SK-MEL-5 (cell line): Measurements from ENCODE around the gene PIM1. TPM values are rescaled to one million over a fixed set of nuclear protein-coding genes. Genes with fewer than 3 reads are reported as not detected.
"Not testable (repeated sequence)": the region's sequence is repeated elsewhere in the genome, so short reads cannot be mapped to it uniquely, and the experiment has no call there.

Experiments
- DNase-seq: peaks from one replicate; pipeline ENCODE4 v3.0.0-alpha.2; 2016; ENCODE audit warnings: low read depth, low spot score
- in situ Hi-C: cut with HindIII; loops from 2 replicates; pipeline ENCODE4 v1.10.0; 2016; ENCODE audit warnings: low sequenced_read_pairs, high pct_unique_total_duplicates, low pct_unique_long_range_greater_than_20kb
- total RNA-seq: library from RNA; depleted of rRNA; stranded (reverse); fragments of >200 nt; shearing (Covaris generic); gene quantifications from 2 replicates; pipeline ENCODE4 v1.2.3, GENCODE V29; 2014

The PIM1 gene
- total RNA-seq, 1 experiment from 2014 or later: 0.85 TPM

- DNase-seq: peak; percentile 47
- in situ Hi-C loops: no loop called here
Measured at GRCh38 chr6:37177077-37177934, 7.4 kb downstream of the PIM1 start.

- in situ Hi-C loops: no loop called here
- no peak for DNase-seq
Measured at GRCh38 chr6:37177935-37178517, 8.1 kb downstream of the PIM1 start.

GRCh38 chr6:37180075-37180474 lies 10.1 kb downstream of the PIM1 start:
- no peak for DNase-seq
- in situ Hi-C loops: no loop called here

DNA sequence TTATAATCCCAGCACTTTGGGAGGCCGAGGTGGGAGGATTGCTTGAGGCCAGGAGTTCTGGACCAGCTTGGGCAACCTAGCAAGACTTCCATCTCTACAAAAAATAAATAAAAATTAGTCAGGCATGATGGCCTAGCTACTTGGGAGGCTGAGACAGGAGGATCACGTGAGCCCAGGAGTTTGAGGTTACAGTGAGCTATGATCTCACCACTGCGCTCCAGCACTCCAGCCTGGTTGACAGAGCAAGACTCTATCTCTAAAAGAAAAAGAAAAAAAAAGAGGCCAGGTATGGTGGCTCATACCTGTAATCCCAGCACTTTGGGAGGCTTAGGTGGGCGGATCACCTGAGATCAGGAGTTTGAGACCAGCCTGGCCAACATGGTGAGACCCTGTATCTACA lies 10.7 kb downstream of the PIM1 start:
- in situ Hi-C loops, DNase-seq: not testable (repeated sequence)

DNA sequence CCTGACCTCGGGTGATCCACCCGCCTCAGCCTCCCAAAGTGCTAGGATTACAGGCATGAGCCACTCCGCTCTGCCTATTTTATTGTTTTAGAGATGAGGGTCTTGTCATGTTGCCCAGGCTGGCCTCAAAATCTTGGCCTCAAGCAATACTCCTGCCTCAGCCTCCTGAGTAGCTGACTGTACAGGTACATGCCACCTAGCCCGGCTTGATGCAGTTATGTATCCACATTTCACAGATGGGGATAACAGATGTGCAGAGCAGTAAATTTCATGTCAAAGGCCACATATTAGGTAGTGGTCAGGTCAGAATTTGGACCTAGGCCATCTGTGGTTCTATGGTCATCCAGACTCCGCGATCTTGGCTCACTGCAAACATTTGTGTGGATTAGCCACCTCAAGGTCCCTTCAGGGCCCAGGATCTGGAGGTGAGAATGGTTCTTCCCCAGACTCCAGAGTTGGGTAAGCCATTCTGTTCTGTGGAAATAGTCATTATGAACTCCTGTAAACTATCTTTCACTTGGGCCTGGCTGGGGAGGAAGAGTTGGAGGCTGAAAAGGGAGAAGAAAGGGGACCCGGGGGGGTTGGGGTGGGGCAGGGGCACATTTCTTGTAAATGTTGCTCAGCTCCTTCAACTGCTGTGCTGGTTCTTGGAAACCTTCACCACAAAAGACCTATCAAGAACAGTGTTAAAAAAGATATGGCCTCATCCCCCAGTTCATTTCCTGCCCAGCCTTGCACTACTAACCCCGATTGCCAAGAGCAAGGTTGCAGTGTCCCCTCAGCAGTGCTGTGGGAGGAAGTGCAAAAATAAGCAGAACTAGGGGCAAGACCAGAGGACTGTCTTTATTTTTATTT lies 13.0 kb downstream of the PIM1 start:
- no peak for DNase-seq
- in situ Hi-C loops: no loop called here

DNA sequence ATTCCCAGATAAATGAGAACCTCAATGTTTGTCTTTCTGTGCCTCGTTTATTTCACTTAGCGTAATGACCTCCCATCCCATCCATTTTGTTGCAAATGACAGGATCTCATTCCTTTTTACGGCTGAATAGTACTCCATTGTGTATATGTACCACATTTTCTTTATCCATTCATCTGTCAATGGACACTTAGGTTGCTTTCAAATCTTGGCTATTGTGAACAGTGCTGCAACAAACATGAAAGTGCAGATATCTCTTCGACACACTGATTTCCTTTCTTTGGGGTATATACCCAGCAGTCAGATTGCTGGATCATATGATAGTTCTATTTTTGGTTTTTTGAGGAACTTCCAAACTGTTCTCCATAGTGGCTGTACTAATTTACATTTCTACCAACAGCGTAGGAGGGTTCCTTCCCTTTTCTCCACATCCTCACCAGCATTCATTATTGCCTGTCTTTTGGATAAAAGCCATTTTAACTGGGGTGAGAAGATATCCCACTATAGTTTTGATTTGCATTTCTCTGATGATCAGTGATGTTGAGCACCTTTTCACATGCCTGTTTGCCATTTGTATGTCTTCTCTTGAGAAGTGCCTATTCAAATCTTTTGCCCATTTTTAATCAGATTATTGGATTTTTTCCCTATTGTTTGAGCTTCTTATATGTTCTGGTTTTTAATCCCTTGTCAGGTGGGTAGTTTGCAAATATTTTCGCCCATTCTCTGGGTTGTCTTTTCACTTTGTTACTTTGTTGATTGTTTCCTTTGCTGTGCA lies 16.2 kb downstream of the PIM1 start:
- in situ Hi-C loops: not testable (repeated sequence)

GRCh38 chr6:37187321-37188022 lies 17.5 kb downstream of the PIM1 start:
- in situ Hi-C loops: no loop called here
- no peak for DNase-seq

More for the DNA sequence above, 16.2 kb downstream of the PIM1 start:
- DNase-seq: not testable (repeated sequence)

DNA sequence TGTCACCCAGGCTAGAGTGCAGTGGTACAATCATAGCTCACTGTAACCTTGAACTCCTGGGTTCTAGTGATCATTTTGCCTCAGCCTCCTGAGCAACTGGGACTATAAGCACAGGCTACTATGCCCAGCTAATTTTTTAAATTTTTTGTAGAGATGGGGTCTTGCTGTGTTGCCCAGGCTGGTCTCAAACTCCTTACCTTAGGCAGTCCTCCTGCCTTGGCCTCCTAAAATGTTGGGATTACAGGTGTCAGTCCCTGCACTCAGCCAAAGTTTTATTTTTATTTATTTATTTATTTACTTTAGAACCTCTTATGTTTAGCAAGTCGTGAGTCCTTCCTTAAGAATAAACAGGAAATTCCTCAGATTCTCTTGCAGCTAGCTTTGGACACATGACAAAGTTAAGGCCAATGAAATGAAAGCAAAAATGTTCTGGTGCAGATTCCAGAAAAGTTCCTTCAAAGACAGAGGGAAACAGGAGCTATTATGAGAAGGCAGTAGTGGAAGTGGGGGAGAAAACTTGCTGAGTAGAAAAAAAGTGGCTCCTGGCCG lies 19.1 kb downstream of the PIM1 start:
- DNase-seq: no peak

GRCh38 chr6:37190159-37190535 lies 20.2 kb downstream of the PIM1 start:
- in situ Hi-C loops: no loop called here
- no peak for DNase-seq

More for the DNA sequence above, 19.1 kb downstream of the PIM1 start:
- in situ Hi-C loops: no loop called here

GRCh38 chr6:37192666-37193065 lies 22.7 kb downstream of the PIM1 start:
- DNase-seq: no peak
- in situ Hi-C loops: no loop called here

- DNase-seq, in situ Hi-C loops: not testable (repeated sequence)
Measured at GRCh38 chr6:37194886-37195285, 24.9 kb downstream of the PIM1 start.

DNA sequence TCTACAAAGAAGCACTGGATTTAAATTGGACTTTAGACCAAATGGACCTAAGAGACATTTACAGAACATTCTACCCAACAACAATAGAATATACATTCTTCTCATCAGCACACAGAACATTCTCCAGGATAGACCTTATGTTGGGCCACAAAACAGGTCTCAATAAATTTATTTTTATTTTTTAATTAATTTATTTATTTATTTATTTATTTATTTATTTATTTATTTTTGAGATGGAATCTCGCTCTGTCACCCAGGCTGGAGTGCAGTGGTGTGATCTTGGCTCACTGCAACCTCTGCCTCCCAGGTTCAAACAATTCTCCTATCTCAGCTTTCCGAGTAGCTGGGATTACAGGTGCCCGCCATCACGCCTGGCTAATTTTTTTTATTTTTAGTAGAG lies 26.5 kb downstream of the PIM1 start:
- DNase-seq, in situ Hi-C loops: not testable (repeated sequence)

- DNase-seq: no peak
- in situ Hi-C loops: no loop called here
Measured at GRCh38 chr6:37200085-37200484, 30.1 kb downstream of the PIM1 start.

GRCh38 chr6:37201726-37202125 lies 31.8 kb downstream of the PIM1 start:
- in situ Hi-C loops: no loop called here
- no peak for DNase-seq

GRCh38 chr6:37202788-37203491 lies 33.0 kb downstream of the PIM1 start:
- DNase-seq: no peak
- in situ Hi-C loops: no loop called here

DNA sequence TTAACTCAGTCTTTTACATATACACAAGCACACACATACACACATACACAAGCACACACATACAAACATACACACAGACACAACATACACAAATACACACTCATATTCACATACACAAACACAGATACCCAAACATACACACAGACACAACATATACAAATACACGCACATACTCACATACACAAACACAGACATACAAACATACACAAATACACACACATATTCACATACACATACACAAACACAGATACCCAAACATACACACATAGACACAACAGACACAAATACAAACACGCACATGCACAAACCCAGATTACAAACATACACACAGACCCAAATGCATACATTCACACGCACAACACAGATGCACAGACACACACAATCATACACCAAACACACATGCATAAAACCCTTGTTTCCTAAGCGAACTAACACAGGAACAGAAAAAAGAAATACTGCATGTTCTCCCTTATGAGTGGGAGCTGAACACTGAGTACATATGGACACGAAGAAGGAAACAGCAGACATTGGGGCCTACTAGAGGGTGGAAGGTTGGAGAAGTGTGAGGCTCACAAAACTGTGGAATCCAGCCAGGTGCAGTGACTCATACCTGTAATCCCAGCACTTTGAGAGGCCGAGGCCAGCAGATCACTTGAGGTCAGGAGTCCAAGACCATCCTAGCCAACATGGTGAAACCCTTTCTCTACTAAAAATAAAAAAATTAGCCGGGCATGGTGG lies 34.2 kb downstream of the PIM1 start:
- in situ Hi-C loops: no loop called here
- no peak for DNase-seq
